ENCODE data around the gene BANP. TPM values are rescaled to one million over a fixed set of nuclear protein-coding genes. Genes with fewer than 3 reads are reported as not detected.
"Not testable (repeated sequence)": the region's sequence is repeated elsewhere in the genome, so short reads cannot be mapped to it uniquely, and the experiment has no call there.

BANP gene
- total RNA-seq, 1 donor from 2014 or later, result 53.9 TPM

DNA sequence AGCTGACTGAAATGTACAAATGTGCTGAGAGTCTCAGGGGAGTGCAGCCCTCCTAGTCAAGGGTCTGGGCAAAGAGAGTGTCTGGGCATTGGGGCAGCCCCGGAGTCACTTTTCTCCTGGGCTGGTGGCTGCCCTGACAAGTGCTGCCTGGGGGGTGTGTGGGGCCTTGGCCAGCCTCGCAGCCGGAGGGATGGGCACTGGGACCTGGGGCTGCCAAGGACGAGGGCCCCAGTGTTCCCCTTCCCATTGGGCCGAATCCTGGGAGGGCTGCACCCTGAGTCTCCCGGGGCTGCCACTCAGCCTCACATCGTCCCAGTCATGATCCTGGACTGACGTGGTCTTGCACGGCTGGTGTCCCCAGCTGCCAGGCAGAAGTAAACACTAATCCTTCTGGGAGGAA lies 132.3 kb downstream of the BANP start:
- Mint-ChIP-seq H3K27ac (peak overlapping the region; percentile 16), H3K4me3 (ENCODE audit: low read depth) (no peak overlapping the region), H3K4me1 (ENCODE audit: low read depth) (no peaks in the 10 kb centered on the region), H3K27me3 (no peaks in the 10 kb centered on the region), H3K9me3 (ENCODE audit: low read depth) (peaks cover 3% of the 10 kb centered on the region), H3K36me3 (ENCODE audit: insufficient read depth) (peaks cover 24% of the 10 kb centered on the region)
- no peak for DNase-seq (ENCODE audit: low spot score, unreplicated experiment)
- TF ChIP-seq, protein P1, sequence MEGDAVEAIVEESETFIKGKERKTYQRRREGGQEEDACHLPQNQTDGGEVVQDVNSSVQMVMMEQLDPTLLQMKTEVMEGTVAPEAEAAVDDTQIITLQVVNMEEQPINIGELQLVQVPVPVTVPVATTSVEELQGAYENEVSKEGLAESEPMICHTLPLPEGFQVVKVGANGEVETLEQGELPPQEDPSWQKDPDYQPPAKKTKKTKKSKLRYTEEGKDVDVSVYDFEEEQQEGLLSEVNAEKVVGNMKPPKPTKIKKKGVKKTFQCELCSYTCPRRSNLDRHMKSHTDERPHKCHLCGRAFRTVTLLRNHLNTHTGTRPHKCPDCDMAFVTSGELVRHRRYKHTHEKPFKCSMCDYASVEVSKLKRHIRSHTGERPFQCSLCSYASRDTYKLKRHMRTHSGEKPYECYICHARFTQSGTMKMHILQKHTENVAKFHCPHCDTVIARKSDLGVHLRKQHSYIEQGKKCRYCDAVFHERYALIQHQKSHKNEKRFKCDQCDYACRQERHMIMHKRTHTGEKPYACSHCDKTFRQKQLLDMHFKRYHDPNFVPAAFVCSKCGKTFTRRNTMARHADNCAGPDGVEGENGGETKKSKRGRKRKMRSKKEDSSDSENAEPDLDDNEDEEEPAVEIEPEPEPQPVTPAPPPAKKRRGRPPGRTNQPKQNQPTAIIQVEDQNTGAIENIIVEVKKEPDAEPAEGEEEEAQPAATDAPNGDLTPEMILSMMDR (IDR thresholded peaks at IDR 0.05; ENCODE audit: unreplicated experiment), result no peak

DNA sequence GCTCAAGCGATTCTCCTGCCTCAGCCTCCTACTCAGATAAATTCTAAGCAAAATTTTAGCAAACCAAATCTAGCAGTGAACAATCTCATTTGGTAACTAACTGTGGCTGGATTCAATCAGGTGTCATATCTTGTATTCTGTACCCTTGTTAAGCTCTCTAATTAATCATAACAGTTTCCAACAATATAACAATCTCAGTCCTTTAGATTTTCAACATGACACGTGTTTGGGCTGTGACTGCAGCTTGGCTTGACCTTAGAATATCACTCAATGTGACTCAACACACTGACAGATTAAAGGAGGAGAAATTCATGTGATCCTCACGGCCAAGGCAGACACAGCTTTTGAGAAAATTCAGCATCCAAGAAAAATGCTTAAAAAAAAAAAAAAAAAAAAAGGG lies 133.6 kb downstream of the BANP start:
- TF ChIP-seq, protein P1 (IDR thresholded peaks at IDR 0.05; ENCODE audit: unreplicated experiment), result no peak
- H3K36me3 Mint-ChIP-seq (ENCODE audit: insufficient read depth), result peaks cover 19% of the 10 kb centered on the region
- no peak for DNase-seq (ENCODE audit: low spot score, unreplicated experiment)
- H3K4me1 Mint-ChIP-seq (ENCODE audit: low read depth), result no peaks in the 10 kb centered on the region
- H3K27me3 Mint-ChIP-seq, result no peaks in the 10 kb centered on the region
- H3K9me3 Mint-ChIP-seq (ENCODE audit: low read depth), result peaks cover 3% of the 10 kb centered on the region
- H3K27ac Mint-ChIP-seq, result no peak overlapping the region
- H3K4me3 Mint-ChIP-seq (ENCODE audit: low read depth), result no peak overlapping the region

DNA sequence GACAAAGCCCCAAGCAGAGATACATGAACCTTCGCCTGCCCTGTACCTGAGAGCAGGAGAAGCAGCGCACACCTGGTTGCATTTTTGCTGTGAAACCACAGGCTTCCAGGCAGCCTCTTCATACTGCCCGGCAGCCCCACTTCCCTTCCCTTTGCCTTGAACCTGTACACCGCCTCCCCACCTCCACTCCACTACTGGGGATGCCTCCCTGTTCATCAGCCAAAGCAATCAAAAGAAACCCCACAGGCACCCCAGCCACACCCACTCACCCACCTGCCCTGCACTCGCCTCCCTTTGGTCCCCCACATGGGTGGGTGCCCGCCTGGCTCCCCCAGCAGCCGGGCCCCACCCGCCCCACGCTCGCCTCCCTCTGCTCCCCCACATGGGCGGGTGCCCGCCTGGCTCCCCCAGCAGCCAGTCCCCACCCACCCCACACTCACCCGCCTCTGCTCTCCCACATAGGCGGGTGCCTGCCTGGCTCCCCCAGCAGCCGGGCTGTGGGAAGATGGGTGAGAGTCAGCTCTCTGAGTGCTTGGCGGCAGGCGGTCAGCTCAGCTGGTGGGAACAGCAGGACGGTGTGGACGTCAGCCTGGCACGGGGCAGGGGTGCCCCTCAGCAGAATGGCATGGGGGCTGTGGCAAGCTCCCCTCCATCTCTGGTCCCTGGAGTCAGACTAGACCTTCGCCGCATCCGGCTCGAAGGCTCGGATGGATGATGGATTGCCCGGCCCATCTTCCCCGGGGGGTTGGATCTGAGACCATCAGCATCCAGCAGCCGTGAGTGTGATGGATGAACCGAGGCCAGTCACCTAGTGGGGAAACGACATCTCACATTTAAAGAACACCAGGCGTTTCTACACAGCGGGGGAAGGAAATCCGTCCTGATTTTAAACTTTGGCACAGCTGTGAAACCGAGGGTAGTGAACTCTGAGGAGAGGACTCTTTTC lies 135.6 kb downstream of the BANP start:
- Mint-ChIP-seq H3K36me3 (ENCODE audit: insufficient read depth) (peaks cover 8% of the 10 kb centered on the region), H3K4me1 (ENCODE audit: low read depth) (no peaks in the 10 kb centered on the region), H3K4me3 (ENCODE audit: low read depth) (no peak overlapping the region), H3K27me3 (no peaks in the 10 kb centered on the region), H3K27ac (peak overlapping the region; percentile 82), H3K9me3 (ENCODE audit: low read depth) (no peaks in the 10 kb centered on the region)
- TF ChIP-seq, protein P1 (IDR thresholded peaks at IDR 0.05; ENCODE audit: unreplicated experiment), result no peak
- DNase-seq (ENCODE audit: low spot score, unreplicated experiment), result no peak

DNA sequence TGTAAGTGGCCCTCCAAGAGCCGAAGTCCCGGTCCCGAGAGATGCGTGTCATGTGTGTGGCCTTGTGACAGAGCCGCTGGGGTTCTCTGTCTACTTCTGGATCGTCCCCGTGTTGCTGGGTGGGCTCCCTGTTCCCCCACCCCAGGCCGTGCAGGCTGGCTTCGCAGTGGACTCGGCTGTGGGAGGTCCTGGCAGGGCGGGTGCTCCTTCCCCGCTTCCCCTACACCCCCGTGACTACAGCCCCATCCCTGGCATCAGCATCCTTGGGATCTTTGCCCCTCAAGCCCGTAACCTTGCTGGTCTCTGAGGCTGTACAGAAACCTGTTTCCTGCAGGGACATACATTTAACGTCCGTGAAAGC lies 136.3 kb downstream of the BANP start:
- Mint-ChIP-seq H3K9me3 (ENCODE audit: low read depth) (no peaks in the 10 kb centered on the region), H3K36me3 (ENCODE audit: insufficient read depth) (peaks cover 6% of the 10 kb centered on the region), H3K4me1 (ENCODE audit: low read depth) (no peaks in the 10 kb centered on the region), H3K27ac (no peak overlapping the region), H3K4me3 (ENCODE audit: low read depth) (no peak overlapping the region), H3K27me3 (no peaks in the 10 kb centered on the region)
- TF ChIP-seq, protein P1 (IDR thresholded peaks at IDR 0.05; ENCODE audit: unreplicated experiment), result no peak
- DNase-seq (ENCODE audit: low spot score, unreplicated experiment), result no peak

DNA sequence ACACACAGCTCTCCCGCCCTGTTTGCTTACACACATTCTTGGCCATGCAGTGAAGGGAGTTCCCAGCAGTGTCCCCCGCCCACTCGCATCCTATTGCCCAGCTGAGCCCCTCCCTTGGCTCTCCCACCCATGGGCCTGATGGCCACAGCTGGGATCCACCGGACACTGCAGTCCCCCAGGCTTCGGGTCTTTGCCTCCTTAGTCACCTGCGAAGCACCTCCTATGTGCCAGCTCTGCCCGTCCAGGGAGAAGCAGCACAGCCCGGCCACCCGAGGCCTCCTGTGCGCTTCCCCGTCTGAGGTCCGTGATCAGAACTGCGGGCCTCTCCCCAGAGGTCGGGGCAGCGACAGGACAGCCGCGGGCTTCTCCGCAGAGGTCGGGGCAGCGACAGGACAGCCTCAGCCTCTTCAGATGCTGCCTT lies 136.9 kb downstream of the BANP start:
- no peaks in the 10 kb centered on the region for H3K9me3 Mint-ChIP-seq (ENCODE audit: low read depth)
- DNase-seq (ENCODE audit: low spot score, unreplicated experiment), result no peak
- TF ChIP-seq, protein P1 (IDR thresholded peaks at IDR 0.05; ENCODE audit: unreplicated experiment), result no peak
- no peak overlapping the region for H3K27ac Mint-ChIP-seq
- H3K27me3 Mint-ChIP-seq, result no peaks in the 10 kb centered on the region
- H3K4me1 Mint-ChIP-seq (ENCODE audit: low read depth), result no peaks in the 10 kb centered on the region
- H3K4me3 Mint-ChIP-seq (ENCODE audit: low read depth), result no peak overlapping the region
- H3K36me3 Mint-ChIP-seq (ENCODE audit: insufficient read depth), result peaks cover 5% of the 10 kb centered on the region

DNA sequence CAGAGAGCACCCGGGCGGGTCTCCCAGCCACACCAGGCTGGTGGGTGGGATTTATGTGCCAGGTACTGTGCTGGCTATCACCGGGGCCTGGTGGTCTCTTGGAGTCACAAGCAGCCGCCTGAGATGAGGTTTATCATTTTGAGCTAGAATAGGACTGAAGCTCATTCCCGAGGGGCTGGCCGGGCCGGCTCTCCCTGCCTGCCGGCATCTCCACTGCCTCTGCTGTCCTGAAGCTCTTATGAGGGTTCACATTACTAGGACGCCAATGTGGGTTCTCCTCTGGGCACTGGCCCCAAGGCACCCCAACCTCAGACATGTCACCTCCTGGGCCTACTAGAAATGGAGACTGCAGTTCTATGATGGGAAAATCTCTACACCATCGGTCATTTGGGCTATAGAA lies 137.4 kb downstream of the BANP start:
- H3K36me3 Mint-ChIP-seq (ENCODE audit: insufficient read depth); DNase-seq (ENCODE audit: low spot score, unreplicated experiment); H3K4me3 Mint-ChIP-seq (ENCODE audit: low read depth); H3K4me1 Mint-ChIP-seq (ENCODE audit: low read depth); H3K27me3 Mint-ChIP-seq; H3K9me3 Mint-ChIP-seq (ENCODE audit: low read depth); H3K27ac Mint-ChIP-seq: not testable (repeated sequence)

DNA sequence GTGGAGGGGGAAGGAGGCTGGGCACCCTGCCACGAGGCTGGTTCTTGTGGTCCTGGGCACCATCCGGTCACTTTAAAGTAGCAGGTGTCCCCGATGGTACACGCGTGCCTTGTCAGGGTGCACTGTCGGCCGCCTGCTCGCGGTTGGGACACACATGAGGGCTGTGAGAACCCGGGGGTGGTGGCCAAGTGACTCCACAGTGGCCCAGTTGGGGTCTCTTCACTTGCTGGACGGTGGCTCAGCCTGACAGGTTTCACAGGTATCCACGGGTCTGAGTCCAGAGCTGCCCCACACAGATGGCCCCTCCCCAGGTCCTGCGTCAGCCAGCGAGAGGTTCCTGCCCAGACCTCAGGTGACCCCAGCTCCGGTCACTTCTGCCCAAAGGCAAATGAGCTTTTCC lies 137.8 kb downstream of the BANP start:
- not testable (repeated sequence) for H3K9me3 Mint-ChIP-seq (ENCODE audit: low read depth); H3K4me3 Mint-ChIP-seq (ENCODE audit: low read depth); DNase-seq (ENCODE audit: low spot score, unreplicated experiment); H3K4me1 Mint-ChIP-seq (ENCODE audit: low read depth); H3K27me3 Mint-ChIP-seq; H3K27ac Mint-ChIP-seq; H3K36me3 Mint-ChIP-seq (ENCODE audit: insufficient read depth)

DNA sequence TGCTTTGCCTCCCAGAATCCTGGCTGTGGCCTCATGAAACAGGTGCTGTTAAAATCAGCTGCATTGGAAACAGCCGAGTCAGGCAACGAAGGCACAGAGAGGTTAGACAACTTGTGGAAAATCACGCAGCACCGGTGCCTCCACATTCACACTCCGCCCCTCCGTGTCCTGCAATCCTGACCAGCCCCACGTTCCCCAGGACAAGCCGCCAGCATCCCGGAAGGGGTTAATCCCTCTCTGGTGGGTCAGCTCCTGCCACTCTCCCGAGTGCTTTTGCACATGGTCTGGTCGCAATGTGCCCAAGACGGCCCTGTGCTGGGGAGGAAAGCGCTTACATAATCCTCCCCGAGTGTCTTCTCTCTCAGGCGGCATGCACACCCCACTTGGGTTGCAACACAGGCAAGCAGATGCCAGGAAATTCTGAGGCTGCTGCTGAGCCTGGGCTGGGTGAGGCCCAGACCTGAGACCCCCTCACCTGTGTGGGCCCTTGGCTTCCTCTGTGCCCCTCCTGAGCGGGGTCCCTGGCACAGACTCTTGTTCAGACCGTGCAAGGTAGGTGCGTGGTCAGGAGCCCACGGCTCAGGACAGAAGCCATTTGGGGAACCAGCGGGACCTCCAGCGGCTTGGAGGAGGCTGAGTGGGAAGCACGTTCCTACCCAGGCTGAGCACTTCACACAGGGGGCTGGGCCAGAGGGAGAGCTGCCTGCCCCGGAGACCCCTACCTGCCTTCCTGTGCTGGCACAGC lies 138.6 kb downstream of the BANP start:
- not testable (repeated sequence) for H3K27me3 Mint-ChIP-seq; DNase-seq (ENCODE audit: low spot score, unreplicated experiment); H3K4me1 Mint-ChIP-seq (ENCODE audit: low read depth); H3K27ac Mint-ChIP-seq; H3K36me3 Mint-ChIP-seq (ENCODE audit: insufficient read depth); H3K4me3 Mint-ChIP-seq (ENCODE audit: low read depth); H3K9me3 Mint-ChIP-seq (ENCODE audit: low read depth)

Data from progenitor cell of endocrine pancreas (in vitro differentiated cells).